Activated naive CD4-positive, alpha-beta T cell treated with anti-CD3 and anti-CD28 coated beads, Interleukin-2, amount 50 U/mL, for 24 hours (primary cell): ENCODE data around the gene HSP90AA1.

ENCODE experiments used
- H3K27ac Mint-ChIP-seq: one replicate; pipeline ENCODE4 v1.8.0; 2021; ENCODE audit warnings: mild to moderate bottlenecking, mixed read lengths
- H3K27me3 Mint-ChIP-seq: one replicate; pipeline ENCODE4 v1.8.0; 2021; ENCODE audit warnings: mixed read lengths
- H3K36me3 Mint-ChIP-seq: one replicate; pipeline ENCODE4 v1.8.0; 2021; ENCODE audit warnings: mixed read lengths
- H3K4me1 Mint-ChIP-seq: one replicate; pipeline ENCODE4 v1.8.0; 2021; ENCODE audit warnings: mixed read lengths
- H3K4me3 Mint-ChIP-seq: one replicate; pipeline ENCODE4 v1.8.0; 2021; ENCODE audit warnings: mild to moderate bottlenecking, mixed read lengths
- H3K9me3 Mint-ChIP-seq: one replicate; pipeline ENCODE4 v1.8.0; 2021; ENCODE audit warnings: mixed read lengths

Gene HSP90AA1

DNA sequence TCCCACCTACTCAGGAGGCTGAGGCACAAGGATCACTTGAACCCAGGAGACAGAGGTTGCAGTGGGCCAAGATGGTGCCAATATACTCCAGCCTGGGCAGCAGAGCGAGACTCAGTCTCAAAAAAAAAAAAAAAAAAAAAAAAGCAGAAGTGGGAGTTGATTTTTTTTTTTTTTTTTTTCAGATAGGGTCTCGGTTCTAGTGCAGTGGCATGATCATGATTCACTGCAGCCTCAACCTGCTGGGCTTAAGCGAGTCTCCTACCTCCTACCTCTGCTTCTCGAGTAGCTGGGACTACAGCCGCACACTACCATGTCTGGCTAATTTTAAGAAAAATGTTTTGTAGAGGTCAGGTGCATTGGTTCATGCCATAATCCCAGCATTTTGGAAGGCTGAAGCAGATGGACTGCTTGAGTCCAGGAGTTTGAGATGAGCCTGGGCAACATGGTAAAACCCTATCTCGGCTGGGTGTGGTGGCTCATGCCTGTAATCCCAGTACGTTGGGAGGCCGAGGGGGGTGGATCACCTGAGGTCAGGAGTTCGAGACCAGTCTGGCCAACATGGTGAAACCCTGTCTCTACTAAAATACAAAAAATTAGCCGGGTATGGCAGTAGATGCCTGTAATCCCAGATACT, 16.3 kb upstream of the HSP90AA1 start:
- H3K4me3 Mint-ChIP-seq, result no peak overlapping the region
- H3K36me3 Mint-ChIP-seq, result no peaks in the 10 kb centered on the region
- no peaks in the 10 kb centered on the region for H3K4me1 Mint-ChIP-seq
- no peak overlapping the region for H3K27ac Mint-ChIP-seq
- H3K9me3 Mint-ChIP-seq, result no peaks in the 10 kb centered on the region
- H3K27me3 Mint-ChIP-seq, result no peaks in the 10 kb centered on the region

DNA sequence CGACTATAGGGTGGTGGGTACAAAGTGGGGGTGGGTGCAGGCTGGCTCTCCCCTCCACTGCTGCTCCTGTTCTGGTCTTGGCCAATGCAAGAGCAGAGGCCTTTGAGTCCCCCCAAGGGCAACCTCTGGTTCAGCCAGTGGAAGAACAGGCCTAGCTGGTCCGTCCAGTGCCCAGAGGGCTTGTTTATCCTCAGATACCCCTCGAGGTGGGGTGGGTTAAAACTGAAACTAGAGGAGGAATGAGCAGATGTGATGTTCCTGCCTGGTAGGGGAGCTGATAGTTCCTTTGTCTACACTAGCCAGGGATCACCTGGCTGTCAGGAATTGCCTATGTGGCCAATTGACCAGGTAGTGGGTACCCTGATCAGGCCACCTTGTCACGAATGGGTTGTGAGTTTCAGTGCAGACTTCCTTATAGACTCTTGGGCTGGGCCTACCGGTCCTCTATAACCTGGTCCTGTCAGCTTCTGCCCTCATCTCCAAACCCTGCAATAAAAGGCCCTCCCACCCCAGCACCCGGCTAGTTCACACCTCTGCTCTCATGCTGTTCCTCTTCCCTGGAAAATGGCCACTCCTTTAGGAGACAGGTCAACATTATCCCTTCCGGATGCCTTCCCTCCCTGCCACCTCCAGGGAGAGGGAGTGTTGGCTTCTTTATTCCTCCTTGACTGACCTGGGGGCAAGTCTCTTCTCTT, 10.7 kb upstream of the HSP90AA1 start:
- Mint-ChIP-seq H3K4me1 (peaks cover 6% of the 10 kb centered on the region), H3K4me3 (no peak overlapping the region), H3K27ac (no peak overlapping the region), H3K27me3 (no peaks in the 10 kb centered on the region), H3K9me3 (no peaks in the 10 kb centered on the region), H3K36me3 (no peaks in the 10 kb centered on the region)

- Mint-ChIP-seq H3K4me3 (no peak overlapping the region), H3K9me3 (no peaks in the 10 kb centered on the region), H3K27ac (peak overlapping the region; percentile 85), H3K36me3 (no peaks in the 10 kb centered on the region), H3K4me1 (peaks cover 6% of the 10 kb centered on the region), H3K27me3 (no peaks in the 10 kb centered on the region)
Measured at GRCh38 chr14:102096569-102097188, 9.8 kb upstream of the HSP90AA1 start.

DNA sequence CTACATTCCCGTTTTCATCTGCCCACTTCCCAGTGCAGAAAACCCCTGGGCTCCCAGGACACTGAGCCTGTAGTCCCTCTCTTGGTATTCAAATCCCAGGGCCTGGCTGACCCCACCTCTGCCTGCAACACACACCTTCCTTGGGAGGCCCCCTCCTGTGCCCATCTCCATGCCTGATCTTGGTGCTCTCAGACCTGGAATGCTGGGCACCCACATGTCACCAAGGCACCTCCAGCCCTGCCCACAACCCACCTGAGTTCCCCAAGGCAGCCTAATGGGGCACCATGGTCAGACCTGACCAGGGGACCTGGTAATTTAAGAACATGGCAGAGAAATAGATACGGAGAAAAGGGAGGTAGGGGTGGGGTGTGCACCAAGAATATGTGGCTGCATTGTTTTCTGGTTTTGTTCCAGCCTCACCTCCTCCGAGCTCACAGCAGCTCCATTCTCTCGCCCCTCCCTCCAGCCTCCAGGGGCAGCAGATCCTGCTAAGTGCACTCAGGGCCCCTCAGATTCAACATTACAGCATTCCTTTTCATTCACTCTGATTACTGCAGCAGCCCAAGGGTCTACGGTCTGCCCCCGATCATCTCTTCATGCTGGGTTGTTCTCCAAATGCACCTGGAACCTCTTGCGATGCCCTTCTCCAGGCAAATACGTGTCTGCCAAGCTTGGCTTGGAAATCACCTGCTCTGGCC, 9.2 kb upstream of the HSP90AA1 start:
- peaks cover 6% of the 10 kb centered on the region for H3K4me1 Mint-ChIP-seq
- no peaks in the 10 kb centered on the region for H3K27me3 Mint-ChIP-seq
- H3K9me3 Mint-ChIP-seq, result no peaks in the 10 kb centered on the region
- no peaks in the 10 kb centered on the region for H3K36me3 Mint-ChIP-seq
- H3K27ac Mint-ChIP-seq, result no peak overlapping the region
- H3K4me3 Mint-ChIP-seq, result no peak overlapping the region

- Mint-ChIP-seq H3K27me3 (no peaks in the 10 kb centered on the region), H3K9me3 (no peaks in the 10 kb centered on the region), H3K4me1 (peaks cover 6% of the 10 kb centered on the region), H3K4me3 (no peak overlapping the region), H3K36me3 (no peaks in the 10 kb centered on the region), H3K27ac (no peak overlapping the region)
Measured at GRCh38 chr14:102095231-102095870, 8.5 kb upstream of the HSP90AA1 start.

GRCh38 chr14:102094101-102094500, 7.3 kb upstream of the HSP90AA1 start:
- Mint-ChIP-seq H3K27me3 (no peaks in the 10 kb centered on the region), H3K4me3 (no peak overlapping the region), H3K4me1 (peaks cover 18% of the 10 kb centered on the region), H3K9me3 (no peaks in the 10 kb centered on the region), H3K36me3 (no peaks in the 10 kb centered on the region), H3K27ac (no peak overlapping the region)

DNA sequence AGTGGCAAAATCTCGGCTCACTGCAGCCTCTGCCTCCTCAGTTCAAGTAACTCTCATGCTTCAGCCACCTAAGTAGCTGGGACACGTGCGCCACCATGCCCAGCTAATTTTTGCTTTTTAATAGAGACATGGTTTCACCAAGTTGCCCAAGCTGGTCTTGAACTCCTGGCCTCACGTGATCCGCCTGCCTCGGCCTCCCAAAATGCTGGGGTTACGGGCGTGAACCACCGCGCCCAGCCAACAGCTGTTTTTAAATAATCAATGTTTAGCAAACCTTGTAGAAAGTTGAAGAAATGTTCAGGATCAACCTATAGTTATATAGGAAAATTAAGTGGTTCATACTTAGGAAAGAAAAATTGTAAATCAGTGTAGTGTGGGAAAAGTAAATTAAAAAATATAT, 6.0 kb upstream of the HSP90AA1 start:
- no peaks in the 10 kb centered on the region for H3K9me3 Mint-ChIP-seq
- peaks cover 24% of the 10 kb centered on the region for H3K4me1 Mint-ChIP-seq
- no peak overlapping the region for H3K4me3 Mint-ChIP-seq
- H3K27ac Mint-ChIP-seq, result no peak overlapping the region
- H3K27me3 Mint-ChIP-seq, result no peaks in the 10 kb centered on the region
- H3K36me3 Mint-ChIP-seq, result no peaks in the 10 kb centered on the region

- Mint-ChIP-seq H3K27me3 (no peaks in the 10 kb centered on the region), H3K36me3 (peaks cover 6% of the 10 kb centered on the region), H3K9me3 (no peaks in the 10 kb centered on the region), H3K4me3 (no peak overlapping the region), H3K27ac (peak overlapping the region; percentile 19), H3K4me1 (peaks cover 18% of the 10 kb centered on the region)
Measured at GRCh38 chr14:102090713-102091112, 3.9 kb upstream of the HSP90AA1 start.

DNA sequence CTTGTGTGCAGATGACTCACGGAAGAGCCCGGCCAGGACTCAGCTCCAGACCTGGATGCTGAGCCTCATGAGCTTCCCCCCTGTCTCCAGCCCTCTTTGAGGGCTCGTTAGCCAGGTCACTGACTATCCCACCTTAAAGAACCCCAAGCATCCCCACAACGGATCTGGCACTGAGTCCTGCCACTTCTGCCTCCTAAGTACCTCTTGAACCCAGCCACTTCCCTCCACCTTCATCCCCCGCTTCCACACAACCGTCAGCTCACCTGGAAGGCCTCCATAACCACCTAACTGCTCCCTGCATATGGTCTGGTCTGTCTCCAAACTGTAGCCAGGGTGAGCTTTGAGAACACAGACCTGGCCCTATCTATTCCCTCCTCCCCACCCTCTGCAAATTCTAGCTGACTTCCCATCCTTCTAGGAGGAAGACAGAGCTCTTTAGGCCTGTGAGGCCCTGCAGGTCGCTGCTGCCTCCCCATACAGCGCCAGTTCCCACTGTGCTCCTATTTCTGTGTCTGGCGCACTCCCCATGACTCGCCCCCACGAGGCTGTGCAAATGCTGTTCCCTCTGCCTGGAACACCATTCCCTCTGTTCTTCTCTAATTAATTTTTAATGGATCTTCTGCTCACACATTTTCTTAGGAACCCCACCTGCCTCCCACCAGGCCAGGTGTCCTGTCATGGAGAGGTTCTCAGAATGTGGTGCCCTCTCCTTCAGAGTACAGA, 2.9 kb upstream of the HSP90AA1 start:
- Mint-ChIP-seq H3K27me3 (no peaks in the 10 kb centered on the region), H3K27ac (peak overlapping the region; percentile 71), H3K4me1 (peaks cover 21% of the 10 kb centered on the region), H3K36me3 (peaks cover 16% of the 10 kb centered on the region), H3K4me3 (peak overlapping the region; percentile 97), H3K9me3 (no peaks in the 10 kb centered on the region)

GRCh38 chr14:102088012-102088792, 1.4 kb upstream of the HSP90AA1 start:
- Mint-ChIP-seq H3K27ac (peak overlapping the region; percentile 98), H3K4me3 (peak overlapping the region; percentile 97), H3K36me3 (peaks cover 29% of the 10 kb centered on the region), H3K4me1 (peaks cover 37% of the 10 kb centered on the region), H3K27me3 (no peaks in the 10 kb centered on the region), H3K9me3 (no peaks in the 10 kb centered on the region)

- peak overlapping the region; percentile 97 for H3K4me3 Mint-ChIP-seq
- no peaks in the 10 kb centered on the region for H3K27me3 Mint-ChIP-seq
- H3K4me1 Mint-ChIP-seq, result peaks cover 42% of the 10 kb centered on the region
- peak overlapping the region; percentile 98 for H3K27ac Mint-ChIP-seq
- H3K36me3 Mint-ChIP-seq, result peaks cover 33% of the 10 kb centered on the region
- H3K9me3 Mint-ChIP-seq, result no peaks in the 10 kb centered on the region
Measured at GRCh38 chr14:102087762-102088011, 843 bp upstream of the HSP90AA1 start.

DNA sequence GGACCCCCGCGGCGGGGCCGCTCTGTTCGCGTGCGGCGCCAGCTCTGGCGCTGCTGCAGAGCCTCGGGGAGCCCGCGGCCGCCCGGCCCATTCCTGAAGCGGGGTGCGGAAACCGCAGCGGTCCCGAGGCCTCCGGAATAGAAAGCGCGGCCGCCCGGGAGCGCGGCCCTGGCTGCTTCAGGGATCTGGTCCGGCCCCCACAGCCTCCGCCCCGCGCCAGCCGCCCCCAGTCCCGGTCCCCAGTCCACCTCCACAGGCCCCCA, 204 bp downstream of the HSP90AA1 start:
- Mint-ChIP-seq H3K27ac (peak overlapping the region; percentile 91), H3K4me3 (peak overlapping the region; percentile 85), H3K36me3 (peaks cover 40% of the 10 kb centered on the region), H3K27me3 (no peaks in the 10 kb centered on the region), H3K9me3 (no peaks in the 10 kb centered on the region), H3K4me1 (peaks cover 53% of the 10 kb centered on the region)

DNA sequence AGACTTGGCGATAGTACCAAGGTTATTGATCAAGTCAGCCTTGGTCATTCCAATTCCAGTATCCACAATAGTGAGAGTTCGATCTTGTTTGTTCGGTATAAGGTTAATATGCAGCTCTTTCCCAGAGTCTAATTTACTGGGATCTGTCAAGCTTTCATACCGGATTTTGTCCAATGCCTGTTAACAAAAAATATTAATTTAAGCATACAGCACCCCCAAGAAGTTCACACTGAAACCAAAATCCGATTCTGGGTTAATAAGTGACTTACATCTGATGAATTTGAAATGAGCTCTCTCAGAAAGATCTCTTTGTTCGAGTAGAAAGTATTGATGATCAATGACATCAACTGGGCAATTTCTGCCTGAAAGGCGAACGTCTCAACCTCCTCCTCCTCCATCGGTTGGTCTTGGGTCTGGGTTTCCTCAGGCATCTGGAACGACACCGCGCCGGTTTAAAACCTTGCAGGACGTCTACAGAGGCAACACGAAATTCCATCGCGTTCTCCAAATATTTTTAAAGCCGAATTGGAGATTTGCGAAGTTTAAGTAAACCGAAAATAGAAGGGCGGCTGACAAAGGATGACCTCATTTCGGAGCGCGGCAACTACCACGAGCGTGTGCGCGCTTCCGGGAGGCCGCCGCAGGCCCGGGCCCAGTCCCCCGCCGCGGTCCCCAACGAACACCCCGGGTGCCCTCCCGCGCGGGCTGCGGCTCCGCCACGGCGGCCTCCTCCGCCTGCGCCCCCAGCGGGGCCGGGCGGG, 716 bp downstream of the HSP90AA1 start:
- peak overlapping the region; percentile 98 for H3K4me3 Mint-ChIP-seq
- peaks cover 57% of the 10 kb centered on the region for H3K4me1 Mint-ChIP-seq
- peaks cover 43% of the 10 kb centered on the region for H3K36me3 Mint-ChIP-seq
- H3K9me3 Mint-ChIP-seq, result no peaks in the 10 kb centered on the region
- peak overlapping the region; percentile 92 for H3K27ac Mint-ChIP-seq
- H3K27me3 Mint-ChIP-seq, result no peaks in the 10 kb centered on the region

- no peaks in the 10 kb centered on the region for H3K27me3 Mint-ChIP-seq
- H3K4me3 Mint-ChIP-seq, result peak overlapping the region; percentile 98
- H3K27ac Mint-ChIP-seq, result peak overlapping the region; percentile 98
- H3K9me3 Mint-ChIP-seq, result no peaks in the 10 kb centered on the region
- H3K36me3 Mint-ChIP-seq, result peaks cover 46% of the 10 kb centered on the region
- H3K4me1 Mint-ChIP-seq, result peaks cover 64% of the 10 kb centered on the region
Measured at GRCh38 chr14:102085488-102085887, 1.4 kb downstream of the HSP90AA1 start.
